Kidney (tissue), 14 donors: ENCODE results near the gene BORCS5. TPM values are rescaled to one million over a fixed set of nuclear protein-coding genes. Genes with fewer than 3 reads are reported as not detected.

Experiments used
- DNase-seq, 5 donors: peaks; one replicate each; pipeline ENCODE4 v3.0.0-alpha.2; 2013 to 2020
- FAIRE-seq: peaks from 2 replicates; lab custom pipeline; 2012; peaks lifted over from hg19 to GRCh38; lab: Jason Lieb, UNC
- H3K27ac ChIP-seq, 2 donors: one replicate each; pipeline ENCODE4 v1.7.0; 2013; ENCODE audit warnings: low read depth in 2 of 2, low read length in 2 of 2, inconsistent platforms in 1 of 2
- H3K27me3 ChIP-seq: one replicate; pipeline ENCODE4 v1.7.1; 2013; ENCODE audit warnings: low read length, inconsistent platforms; ENCODE audit not compliant: control insufficient read depth, insufficient read depth
- H3K36me3 ChIP-seq, 3 donors: one replicate each; pipeline versions ENCODE4 v1.7.0 to v1.7.1; 2013; ENCODE audit warnings: low read length in 3 of 3, control low read depth in 1 of 3, inconsistent platforms in 1 of 3; ENCODE audit not compliant: insufficient read depth in 3 of 3, control insufficient read depth in 2 of 3
- H3K4me1 ChIP-seq, 3 donors: one replicate each; pipeline versions ENCODE4 v1.7.0 to v1.7.1; 2013; ENCODE audit warnings: low read length in 3 of 3, inconsistent platforms in 1 of 3, low read depth in 1 of 3; ENCODE audit not compliant: control insufficient read depth in 2 of 3, insufficient read depth in 2 of 3
- H3K4me3 ChIP-seq, 3 donors: one replicate each; pipeline versions ENCODE4 v1.7.0 to v1.8.1; 2013; ENCODE audit warnings: low read length in 3 of 3, control low read depth in 1 of 3, inconsistent platforms in 1 of 3
- H3K9ac ChIP-seq, 3 donors: one replicate each; pipeline versions ENCODE4 v1.7.0 to v1.7.1; 2013; ENCODE audit warnings: low read length in 3 of 3, control low read depth in 1 of 3, inconsistent platforms in 1 of 3
- H3K9me3 ChIP-seq, 3 donors: one replicate each; pipeline versions ENCODE4 v1.7.0 to v1.7.1; 2013; ENCODE audit warnings: low read length in 3 of 3, control low read depth in 1 of 3, inconsistent platforms in 1 of 3; ENCODE audit not compliant: control insufficient read depth in 2 of 3, insufficient read depth in 1 of 3
- intact Hi-C: fragments of 100-400 bp; cut with DNase I; formaldehyde crosslinking; loops from one replicate; pipeline ENCODE4 v1.11.1; 2022
- polyA plus RNA-seq: library from polyadenylated mRNA; stranded (reverse); fragments of 350-450 nt; fragmentation: Illumina TruSeq; extraction: RNeasy Lipid Tissue Mini Kit (QIAGEN cat#74804); gene quantifications from one replicate; pipeline ENCODE4 v1.2.3, GENCODE V29; 2014; ENCODE audit warnings: low read depth, low replicate concordance; ENCODE audit not compliant: insufficient read depth
- total RNA-seq: library from RNA; stranded (reverse); fragmentation: NEBNext Ultra II Directional; extraction: Animal tissue kit (Norgen Biotek cat#: 25700); gene quantifications from one replicate; pipeline ENCODE4 v1.2.1, GENCODE V29; 2021
- TF ChIP-seq, protein P1 (sequence below): IDR thresholded peaks from 3 replicates; pipeline ENCODE4 v1.5.1; 2012; ENCODE audit warnings: mild to moderate bottlenecking, moderate library complexity, borderline replicate concordance; ENCODE audit not compliant: insufficient read depth; ENCODE audit errors: extremely low read depth
- donor health status: control.
- donor health status: control.
- donor health status: control.
- donor health status: control.
- donor health status: control.
- donor health status: DM: yes; HTN: yes; CAD: no.
- donor health status: Normal renal cell carcinoma (clear cell type).

The BORCS5 gene
- total and polyA plus RNA-seq, 2 donors from 2014 or later, result 11.2 to 14.0 TPM

DNA sequence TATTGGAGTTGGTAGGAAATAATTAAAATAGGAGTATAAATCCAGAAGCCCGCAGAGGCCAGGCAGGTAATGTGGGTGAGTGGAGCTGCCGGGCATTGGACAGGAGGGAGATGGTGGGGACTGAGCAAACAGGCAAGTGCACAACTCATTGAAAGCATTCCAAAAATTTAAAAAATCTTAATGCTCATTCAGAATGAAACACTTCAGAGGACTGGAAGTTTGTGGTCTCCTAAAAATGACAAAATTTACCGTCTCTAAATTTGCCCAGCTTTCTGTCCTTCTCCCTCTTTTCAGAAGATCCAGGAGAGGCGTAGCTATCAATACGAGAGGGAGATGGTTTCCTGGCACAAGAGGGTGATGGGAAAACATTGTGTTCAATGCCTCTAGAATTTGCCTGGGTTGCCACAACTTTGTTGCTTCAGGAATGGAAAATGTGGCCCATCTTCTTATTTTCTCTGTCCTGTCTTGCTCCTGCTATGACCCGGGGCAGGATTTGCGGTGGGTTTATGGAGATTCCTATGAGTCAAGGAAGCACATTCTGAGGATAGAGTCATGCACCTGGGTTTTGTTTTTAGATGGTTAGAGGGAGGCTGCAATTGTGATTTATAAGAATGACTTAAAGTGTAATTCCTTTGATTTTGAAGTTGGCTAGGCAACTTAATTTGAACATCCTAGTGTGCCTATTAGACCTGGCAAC lies 72.2 kb downstream of the BORCS5 start:
- FAIRE-seq (no peak), DNase-seq (no peak)
- no peak overlapping the region for H3K9ac ChIP-seq
- no peak overlapping the region for H3K27ac ChIP-seq
- H3K4me1 ChIP-seq, result peaks cover 0 to 5% (median 0%) of the 10 kb centered on the region in 3 donors
- no peaks in the 10 kb centered on the region for H3K27me3 ChIP-seq
- no peaks in the 10 kb centered on the region for H3K36me3 ChIP-seq
- H3K9me3 ChIP-seq, result peaks cover 0 to 2% (median under 1%) of the 10 kb centered on the region in 3 donors
- TF ChIP-seq, protein P1, sequence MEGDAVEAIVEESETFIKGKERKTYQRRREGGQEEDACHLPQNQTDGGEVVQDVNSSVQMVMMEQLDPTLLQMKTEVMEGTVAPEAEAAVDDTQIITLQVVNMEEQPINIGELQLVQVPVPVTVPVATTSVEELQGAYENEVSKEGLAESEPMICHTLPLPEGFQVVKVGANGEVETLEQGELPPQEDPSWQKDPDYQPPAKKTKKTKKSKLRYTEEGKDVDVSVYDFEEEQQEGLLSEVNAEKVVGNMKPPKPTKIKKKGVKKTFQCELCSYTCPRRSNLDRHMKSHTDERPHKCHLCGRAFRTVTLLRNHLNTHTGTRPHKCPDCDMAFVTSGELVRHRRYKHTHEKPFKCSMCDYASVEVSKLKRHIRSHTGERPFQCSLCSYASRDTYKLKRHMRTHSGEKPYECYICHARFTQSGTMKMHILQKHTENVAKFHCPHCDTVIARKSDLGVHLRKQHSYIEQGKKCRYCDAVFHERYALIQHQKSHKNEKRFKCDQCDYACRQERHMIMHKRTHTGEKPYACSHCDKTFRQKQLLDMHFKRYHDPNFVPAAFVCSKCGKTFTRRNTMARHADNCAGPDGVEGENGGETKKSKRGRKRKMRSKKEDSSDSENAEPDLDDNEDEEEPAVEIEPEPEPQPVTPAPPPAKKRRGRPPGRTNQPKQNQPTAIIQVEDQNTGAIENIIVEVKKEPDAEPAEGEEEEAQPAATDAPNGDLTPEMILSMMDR, result no peak
- intact Hi-C loops, result no loop called here
- no peak overlapping the region for H3K4me3 ChIP-seq

DNA sequence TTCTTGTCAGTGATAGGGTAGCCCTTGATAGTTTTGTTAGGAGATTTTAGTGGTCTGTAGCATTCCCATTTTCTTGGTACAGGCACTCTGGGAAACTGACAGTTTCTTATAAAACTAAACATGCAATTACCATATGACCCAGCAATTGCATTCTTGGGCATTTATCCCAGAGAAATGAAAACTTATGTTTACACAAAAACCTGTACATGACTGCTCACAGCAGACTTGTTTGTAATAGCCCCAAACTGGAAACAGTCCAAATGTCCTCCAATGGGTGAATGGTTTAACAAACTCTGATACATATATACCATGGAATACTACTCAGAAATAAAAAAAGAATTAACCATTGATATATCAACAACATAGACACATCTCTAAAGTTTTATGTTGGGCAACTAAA lies 75.5 kb downstream of the BORCS5 start:
- no peak overlapping the region for H3K27ac ChIP-seq
- no peak for FAIRE-seq
- DNase-seq, result peak in 1 of 5 donors; percentile 27
- no peaks in the 10 kb centered on the region for H3K27me3 ChIP-seq
- TF ChIP-seq, protein P1, result no peak
- intact Hi-C loops, result no loop called here
- H3K4me3 ChIP-seq, result no peak overlapping the region
- H3K9me3 ChIP-seq, result no peaks in the 10 kb centered on the region
- H3K4me1 ChIP-seq, result no peaks in the 10 kb centered on the region
- H3K36me3 ChIP-seq, result no peaks in the 10 kb centered on the region
- H3K9ac ChIP-seq, result no peak overlapping the region

DNA sequence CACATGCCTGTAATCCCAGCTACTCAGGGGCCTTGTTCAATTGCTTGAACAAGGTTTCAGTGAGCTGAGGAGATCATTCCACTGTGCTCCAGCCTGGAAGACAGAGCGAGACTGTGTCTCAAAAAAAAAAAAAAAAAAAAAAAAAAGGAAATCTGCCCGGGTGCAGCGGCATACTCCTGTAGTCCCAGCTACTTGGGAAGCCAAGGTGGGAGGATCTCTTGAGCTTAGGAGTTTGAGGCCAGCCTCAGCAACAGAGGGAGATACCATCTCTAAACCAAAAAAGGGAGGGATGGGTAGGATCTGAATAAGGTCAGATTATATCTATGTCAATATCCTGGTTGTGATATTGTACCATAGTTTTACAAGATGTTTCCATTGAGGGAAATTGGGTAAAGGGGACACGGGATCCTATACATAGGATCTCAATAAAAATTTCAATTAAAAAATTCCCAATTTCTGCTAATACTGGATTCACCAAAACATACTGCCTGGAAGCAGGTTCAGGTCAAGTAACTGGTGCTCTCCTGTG lies 76.4 kb downstream of the BORCS5 start:
- no peaks in the 10 kb centered on the region for H3K36me3 ChIP-seq
- no peaks in the 10 kb centered on the region for H3K4me1 ChIP-seq
- intact Hi-C loops, result no loop called here
- H3K27ac ChIP-seq, result no peak overlapping the region
- DNase-seq, result no peak
- no peak overlapping the region for H3K4me3 ChIP-seq
- no peaks in the 10 kb centered on the region for H3K27me3 ChIP-seq
- no peak overlapping the region for H3K9ac ChIP-seq
- TF ChIP-seq, protein P1, result no peak
- no peaks in the 10 kb centered on the region for H3K9me3 ChIP-seq
- no peak for FAIRE-seq
